NCI-H82 treated with DMSO at 0.1 percent for 48 hours (cell line): ENCODE measurements around the gene POU6F1.
A peak's percentile ranks its signal among the peaks of the same experiment; 100 is the strongest.

Experiments used
- DNase-seq: peaks from one replicate; lab custom pipeline; 2025; ENCODE audit not compliant: unreplicated experiment; lab: John Stamatoyannopoulos, UW

Gene POU6F1

GRCh38 chr12:51171884-51172514 lies 45.9 kb downstream of the POU6F1 start:
- DNase-seq = peak; percentile 19

- DNase-seq = no peak
Measured at GRCh38 chr12:51163795-51164194, 54.1 kb downstream of the POU6F1 start.

- no peak for DNase-seq
Measured at GRCh38 chr12:51162217-51162616, 55.6 kb downstream of the POU6F1 start.

GRCh38 chr12:51160814-51161459 lies 56.9 kb downstream of the POU6F1 start:
- no peak for DNase-seq

GRCh38 chr12:51156245-51156765 lies 61.6 kb downstream of the POU6F1 start:
- DNase-seq = no peak

- DNase-seq = no peak
Measured at GRCh38 chr12:51152953-51153352, 64.9 kb downstream of the POU6F1 start.

GRCh38 chr12:51150777-51151176 lies 67.1 kb downstream of the POU6F1 start:
- no peak for DNase-seq

- no peak for DNase-seq
Measured at GRCh38 chr12:51147309-51147708, 70.6 kb downstream of the POU6F1 start.

- DNase-seq = no peak
Measured at GRCh38 chr12:51139292-51139844, 78.5 kb downstream of the POU6F1 start.
